ENCODE data around the gene FZR1. TPM values are rescaled to one million over a fixed set of nuclear protein-coding genes. Genes with fewer than 3 reads are reported as not detected.

The FZR1 gene
- polyA plus RNA-seq, 3 donors: 7.7 to 44.6 (median 9.4) TPM

DNA sequence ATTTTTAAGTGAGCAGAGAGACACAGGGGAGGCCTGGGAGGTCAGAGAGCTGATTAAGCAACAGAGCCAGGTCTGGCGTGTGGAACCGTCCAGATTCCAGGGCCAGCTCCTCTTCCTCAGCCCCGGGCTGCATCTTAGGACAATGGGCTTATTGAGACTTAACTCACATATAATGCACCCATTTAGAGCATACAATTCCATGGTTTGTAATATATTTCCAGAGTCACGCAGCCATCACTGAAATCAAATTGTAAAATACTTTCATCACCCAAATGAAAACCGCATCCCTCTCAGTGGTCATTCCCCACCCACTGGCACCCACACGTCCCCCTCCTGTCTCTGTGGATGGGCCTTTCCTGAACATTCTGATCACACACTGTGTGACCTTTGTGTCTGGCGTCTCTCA, 64.5 kb downstream of the FZR1 start:
- H3K27ac Mint-ChIP-seq: peak overlapping the region in 1 of 7 donors; percentile 50
- WGBS (ENCODE audit: insufficient coverage): 74% methylated on average over 4 of the region's 7 CpGs
- no peak for DNase-seq
- H3K9me3 Mint-ChIP-seq: peaks cover 0 to 8% (median 0%) of the 10 kb centered on the region in 7 donors
- TF ChIP-seq, protein P1, sequence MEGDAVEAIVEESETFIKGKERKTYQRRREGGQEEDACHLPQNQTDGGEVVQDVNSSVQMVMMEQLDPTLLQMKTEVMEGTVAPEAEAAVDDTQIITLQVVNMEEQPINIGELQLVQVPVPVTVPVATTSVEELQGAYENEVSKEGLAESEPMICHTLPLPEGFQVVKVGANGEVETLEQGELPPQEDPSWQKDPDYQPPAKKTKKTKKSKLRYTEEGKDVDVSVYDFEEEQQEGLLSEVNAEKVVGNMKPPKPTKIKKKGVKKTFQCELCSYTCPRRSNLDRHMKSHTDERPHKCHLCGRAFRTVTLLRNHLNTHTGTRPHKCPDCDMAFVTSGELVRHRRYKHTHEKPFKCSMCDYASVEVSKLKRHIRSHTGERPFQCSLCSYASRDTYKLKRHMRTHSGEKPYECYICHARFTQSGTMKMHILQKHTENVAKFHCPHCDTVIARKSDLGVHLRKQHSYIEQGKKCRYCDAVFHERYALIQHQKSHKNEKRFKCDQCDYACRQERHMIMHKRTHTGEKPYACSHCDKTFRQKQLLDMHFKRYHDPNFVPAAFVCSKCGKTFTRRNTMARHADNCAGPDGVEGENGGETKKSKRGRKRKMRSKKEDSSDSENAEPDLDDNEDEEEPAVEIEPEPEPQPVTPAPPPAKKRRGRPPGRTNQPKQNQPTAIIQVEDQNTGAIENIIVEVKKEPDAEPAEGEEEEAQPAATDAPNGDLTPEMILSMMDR (IDR thresholded peaks at IDR 0.05): no peak
- Histone ChIP-seq H3K36me3 (replicated peaks in 1 of 2; ENCODE audit: control insufficient read depth in 1 of 2, insufficient read depth in 2 of 2, low read length in 2 of 2) (peaks cover 0 to 4% of the 10 kb centered on the region in 2 donors), H3K4me1 (ENCODE audit: control insufficient read depth in 1 of 2, insufficient read depth in 2 of 2, low read length in 2 of 2) (peaks cover 22 to 32% of the 10 kb centered on the region in 2 donors), H3K9me3 (replicated peaks in 1 of 2; ENCODE audit: control insufficient read depth in 1 of 2, insufficient read depth in 1 of 2, low read length in 2 of 2) (no peaks in the 10 kb centered on the region), H2AFZ (ENCODE audit: insufficient read depth, low read depth, low read length, poor library complexity, severe bottlenecking) (no peak overlapping the region), H3K27me3 (ENCODE audit: control insufficient read depth in 2 of 2, insufficient read depth in 2 of 2, low read length in 2 of 2) (no peaks in the 10 kb centered on the region), H3K27ac (ENCODE audit: low read depth in 1 of 2, low read length in 2 of 2) (no peak overlapping the region), H3K79me2 (ENCODE audit: insufficient read depth, low read length) (peaks cover 9% of the 10 kb centered on the region), H4K20me1 (ENCODE audit: insufficient read depth, low read length) (no peaks in the 10 kb centered on the region), H3K4me3 (replicated peaks in 1 of 3; ENCODE audit: low read depth in 2 of 3, low read length in 3 of 3) (no peak overlapping the region), H3K9ac (ENCODE audit: insufficient read depth, low read length, poor library complexity, severe bottlenecking) (no peak overlapping the region), H3K4me2 (replicated peaks; ENCODE audit: extremely low read depth, low read length, poor library complexity, severe bottlenecking) (no peak overlapping the region)
- peaks cover 24% of the 10 kb centered on the region for H3K4me1 Mint-ChIP-seq
- intact Hi-C loops (cut with micrococcal nuclease): loop anchor here in 1 of 2 donors (5.0 kb wide), 1 partner anchor 63 kb away; the partner anchor contains the start of gene FZR1
- peaks cover 8 to 15% of the 10 kb centered on the region in 2 donors for H3K36me3 Mint-ChIP-seq
- no peak overlapping the region for H3K4me3 Mint-ChIP-seq
- H3K27me3 Mint-ChIP-seq (ENCODE audit: low read depth in 3 of 3): peaks cover under 1 to 2% (median 2%) of the 10 kb centered on the region in 3 donors

DNA sequence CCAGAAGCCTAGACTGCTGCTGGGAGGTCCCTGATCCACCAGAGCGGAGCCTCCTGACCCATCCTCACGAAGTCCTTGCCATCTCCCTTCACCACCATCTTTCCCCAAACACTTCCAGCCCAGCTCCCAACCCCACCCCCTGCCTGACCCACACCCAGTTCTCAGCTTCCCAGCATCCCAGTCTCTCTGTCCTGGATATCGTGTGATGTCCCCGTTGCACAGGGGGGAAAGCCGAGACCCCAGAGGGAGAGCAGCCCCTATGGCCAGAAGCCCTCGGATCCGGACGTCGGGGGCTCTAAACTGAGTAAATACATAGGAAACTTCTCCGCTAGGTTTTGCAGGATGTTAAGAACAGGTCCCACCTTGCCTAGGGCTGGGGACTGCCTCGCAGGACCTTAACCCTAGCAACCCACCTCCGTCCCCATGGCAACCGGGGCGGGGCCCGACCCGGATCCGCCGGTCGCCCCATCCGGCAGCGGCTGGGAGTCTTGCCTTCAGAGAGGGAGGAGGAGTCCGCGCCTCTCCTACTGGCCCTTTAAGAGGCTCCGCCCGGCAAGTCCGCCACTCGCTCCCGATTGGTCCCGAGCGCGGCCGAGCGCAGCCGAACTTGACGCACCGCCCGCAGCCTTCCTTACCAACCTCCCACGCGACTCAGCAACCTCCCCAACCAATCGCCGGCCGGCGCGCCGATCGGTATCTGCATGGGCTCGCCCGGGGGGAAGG, 66.2 kb downstream of the FZR1 start:
- H3K27ac Mint-ChIP-seq: peak overlapping the region; percentile 38 to 87 (median 79)
- H3K27me3 Mint-ChIP-seq (ENCODE audit: low read depth in 3 of 3): peaks cover 0 to 2% (median 2%) of the 10 kb centered on the region in 3 donors
- H3K4me1 Mint-ChIP-seq: peaks cover 35% of the 10 kb centered on the region
- H3K9ac ChIP-seq (ENCODE audit: insufficient read depth, low read length, poor library complexity, severe bottlenecking): peak overlapping the region; percentile 65
- TF ChIP-seq, protein P1 (IDR thresholded peaks at IDR 0.05): no peak
- H3K4me3 Mint-ChIP-seq: peak overlapping the region; percentile 76 to 80
- H3K36me3 ChIP-seq (replicated peaks in 1 of 2; ENCODE audit: control insufficient read depth in 1 of 2, insufficient read depth in 2 of 2, low read length in 2 of 2): peaks cover 0 to 4% of the 10 kb centered on the region in 2 donors
- H3K4me1 ChIP-seq (ENCODE audit: control insufficient read depth in 1 of 2, insufficient read depth in 2 of 2, low read length in 2 of 2): peaks cover 30 to 44% of the 10 kb centered on the region in 2 donors
- peak overlapping the region; percentile 94 for H2AFZ ChIP-seq (ENCODE audit: insufficient read depth, low read depth, low read length, poor library complexity, severe bottlenecking)
- H3K27ac ChIP-seq (ENCODE audit: low read depth in 1 of 2, low read length in 2 of 2): peak overlapping the region in 1 of 2 donors; percentile 82
- peak overlapping the region; percentile 99 for H3K4me2 ChIP-seq (replicated peaks; ENCODE audit: extremely low read depth, low read length, poor library complexity, severe bottlenecking)
- no peaks in the 10 kb centered on the region for H4K20me1 ChIP-seq (ENCODE audit: insufficient read depth, low read length)
- H3K27me3 ChIP-seq (ENCODE audit: control insufficient read depth in 2 of 2, insufficient read depth in 2 of 2, low read length in 2 of 2): no peaks in the 10 kb centered on the region
- 3% methylated on average over 40 of the region's 48 CpGs for WGBS (ENCODE audit: insufficient coverage)
- peaks cover 8 to 23% of the 10 kb centered on the region in 2 donors for H3K36me3 Mint-ChIP-seq
- peak; percentile 99 for DNase-seq
- peaks cover 9% of the 10 kb centered on the region for H3K79me2 ChIP-seq (ENCODE audit: insufficient read depth, low read length)
- no peaks in the 10 kb centered on the region for H3K9me3 ChIP-seq (replicated peaks in 1 of 2; ENCODE audit: control insufficient read depth in 1 of 2, insufficient read depth in 1 of 2, low read length in 2 of 2)
- H3K9me3 Mint-ChIP-seq: peaks cover 0 to 8% (median 3%) of the 10 kb centered on the region in 7 donors
- intact Hi-C loops (cut with micrococcal nuclease): loop anchor here (2.0 to 5.0 kb wide), 3 partner anchors 15 to 65 kb away; partner anchors contain the start of genes MFSD12 (in 2 of the 2), CACTIN (in 1 of the 2) and FZR1 (in 1 of the 2)
- peak overlapping the region; percentile 35 to 84 (median 64) for H3K4me3 ChIP-seq (replicated peaks in 1 of 3; ENCODE audit: low read depth in 2 of 3, low read length in 3 of 3)

Data from CD14-positive monocyte (primary cell).